Stimulated activated CD4-positive, alpha-beta T cell treated with anti-CD3 and anti-CD28 coated beads, Interleukin-4, amount 100 ng/mL, for 4 hours (primary cell): ENCODE data around the gene MIER1.
A peak's percentile ranks its signal among the peaks of the same experiment; 100 is the strongest.
"Not testable (repeated sequence)": the region's sequence is repeated elsewhere in the genome, so short reads cannot be mapped to it uniquely, and the experiment has no call there.

Source experiments
- DNase-seq, 2 experiments: peaks; one replicate each; pipeline ENCODE4 v3.0.0-alpha.2; 2020

Gene MIER1

GRCh38 chr1:66924756-66925557 is at the start of gene MIER1, which contains the start of gene DNAI4:
TSS of gene MIER1 (plus strand) at chr1:66924990. CDS start at chr1:66925029, 39 bp downstream.
TSS of gene DNAI4 (minus strand) at chr1:66924856. CDS start at chr1:66924831, 25 bp downstream.
- peak; percentile 95 to 96 for DNase-seq

- no peak for DNase-seq
Observed at GRCh38 chr1:66876664-66877063, 48.1 kb upstream of the MIER1 start.

- DNase-seq = no peak
Observed at GRCh38 chr1:66889030-66889429, 35.8 kb upstream of the MIER1 start.

- DNase-seq = no peak
Observed at GRCh38 chr1:66890621-66891020, 34.2 kb upstream of the MIER1 start.

GRCh38 chr1:66893712-66894111 is 31.1 kb upstream of the MIER1 start:
- DNase-seq = no peak

DNA sequence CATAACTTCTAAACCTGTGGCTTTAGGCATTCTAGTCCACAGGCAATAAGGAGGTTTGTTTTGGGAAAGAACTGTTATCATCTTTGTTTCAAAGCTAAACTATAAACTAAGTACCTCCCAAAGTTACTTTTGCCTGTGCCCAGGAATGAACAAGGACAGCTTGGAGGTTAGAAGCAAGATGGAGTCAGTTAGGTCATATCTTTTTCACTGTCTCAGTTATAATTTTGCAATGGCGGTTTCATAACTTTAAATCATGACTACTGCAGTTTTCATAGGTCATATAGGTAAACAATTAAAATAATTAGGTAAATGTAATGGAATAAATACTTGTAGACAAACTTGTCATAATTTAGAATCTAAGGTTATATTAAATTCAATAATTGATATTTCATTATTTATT is 9.6 kb upstream of the MIER1 start:
- not testable (repeated sequence) for DNase-seq

DNA sequence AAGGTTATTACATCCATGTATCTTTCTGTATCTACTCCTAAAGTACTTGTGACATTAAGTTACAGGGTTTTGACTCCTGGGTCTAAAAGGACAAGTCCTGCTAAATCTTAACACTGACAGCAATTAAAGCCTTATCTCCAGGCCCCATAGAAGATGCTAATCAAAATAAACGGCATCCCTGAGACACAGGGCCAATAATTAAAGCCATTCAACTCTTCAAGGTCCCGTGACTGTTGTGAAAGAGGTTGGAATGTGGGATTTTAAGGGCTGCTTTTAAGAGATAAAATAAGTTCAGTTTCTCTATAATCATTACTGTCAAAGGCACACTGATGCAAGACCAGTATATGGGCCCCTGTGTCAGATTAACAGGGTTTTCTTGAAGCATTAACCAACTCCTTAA is 8.5 kb upstream of the MIER1 start:
- DNase-seq = no peak

DNA sequence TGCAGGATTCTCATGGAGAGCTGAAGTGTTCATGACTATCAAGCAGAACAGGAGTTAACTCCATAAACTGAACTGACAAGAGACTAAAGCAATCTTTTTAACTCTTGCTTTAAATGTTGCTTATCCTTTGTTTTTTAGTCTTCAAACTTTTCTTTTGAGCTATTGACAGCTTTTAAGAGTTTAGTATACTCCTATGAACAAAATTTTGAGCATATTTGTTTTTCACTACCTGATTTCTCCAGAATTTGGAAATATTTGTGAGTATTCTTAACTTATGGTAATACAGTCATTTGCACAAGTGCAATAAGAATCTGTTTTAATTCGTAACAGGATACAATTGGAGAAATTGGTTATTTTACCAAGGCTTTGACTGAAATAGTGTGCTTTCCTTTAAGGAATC is 7.3 kb upstream of the MIER1 start:
- no peak for DNase-seq

DNA sequence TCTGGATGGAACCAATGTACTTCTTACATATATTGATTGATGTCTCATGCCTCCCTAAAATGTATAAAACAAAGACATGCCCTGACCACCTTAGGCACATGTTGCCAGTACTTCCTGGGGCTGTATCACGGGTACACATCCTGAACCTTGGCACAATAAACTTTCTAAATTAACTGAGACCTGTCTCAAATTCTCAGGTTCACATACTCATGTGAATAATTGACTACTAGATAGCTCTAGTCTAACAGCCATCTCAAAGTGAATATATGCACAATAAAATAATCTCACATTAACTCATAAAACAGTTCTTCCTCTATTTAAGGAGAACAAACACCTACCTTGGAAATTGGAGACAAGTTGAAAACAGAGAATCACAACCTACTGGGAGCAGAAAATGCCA is 5.7 kb upstream of the MIER1 start:
- no peak for DNase-seq

- no peak for DNase-seq
Observed at GRCh38 chr1:66919828-66920227, 5.0 kb upstream of the MIER1 start.

- DNase-seq = no peak
Observed at GRCh38 chr1:66920543-66920942, 4.2 kb upstream of the MIER1 start.

DNA sequence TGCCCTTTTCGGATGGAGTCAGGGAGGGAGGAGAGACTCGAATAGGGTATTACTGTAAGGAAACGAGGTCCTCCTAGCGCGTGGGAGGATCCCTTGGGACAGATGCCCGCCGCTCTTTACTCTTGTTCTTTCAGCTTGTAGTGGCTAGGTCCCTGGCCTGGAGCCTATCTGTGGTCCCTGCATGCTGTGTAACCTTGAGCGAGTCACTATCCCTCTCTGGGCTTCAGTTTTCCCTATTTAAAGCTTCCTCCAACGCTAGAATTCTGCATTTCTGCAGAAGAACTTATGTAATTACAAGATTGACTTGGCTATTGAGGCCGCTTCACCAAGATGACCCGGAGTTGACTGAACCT is 744 bp downstream of the MIER1 start:
- DNase-seq = no peak

DNA sequence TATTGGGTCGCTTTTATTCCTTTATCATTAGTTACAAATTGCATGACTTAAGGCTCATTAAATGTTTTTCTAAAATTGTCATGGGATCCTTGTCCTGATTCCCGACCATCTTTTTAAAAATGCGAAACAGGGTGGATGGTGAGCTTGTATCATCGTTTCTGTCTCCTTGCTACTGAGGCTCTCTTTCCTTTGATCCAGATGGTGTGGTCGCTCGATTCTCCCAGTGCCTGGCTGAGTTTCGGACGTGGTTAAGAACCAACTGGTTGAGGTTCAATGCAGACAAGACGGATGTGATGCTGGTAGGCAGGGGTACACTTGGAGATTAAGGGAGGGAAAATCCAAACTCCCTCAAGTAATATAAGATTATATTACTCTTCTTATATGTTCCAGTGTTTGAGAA is 1.2 kb downstream of the MIER1 start:
- DNase-seq = no peak

DNA sequence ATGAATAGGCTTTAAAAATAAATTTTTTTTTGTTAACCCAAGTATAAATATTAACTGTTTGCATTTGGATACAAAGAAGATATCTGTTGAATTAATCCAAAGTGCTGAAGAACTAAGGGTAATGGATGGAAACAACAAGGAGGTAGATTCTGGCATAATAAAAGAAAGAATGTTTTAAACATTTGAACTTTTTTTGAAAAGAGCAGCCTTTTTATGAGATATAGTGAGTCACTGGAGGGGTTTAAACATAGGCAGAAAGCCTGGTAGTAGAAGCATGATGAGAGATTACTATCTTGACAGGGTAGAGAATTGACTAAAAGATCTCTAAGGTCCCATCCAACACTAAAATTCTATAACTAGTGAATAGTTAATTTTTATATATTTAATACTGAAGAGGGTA is 2.7 kb downstream of the MIER1 start:
- no peak for DNase-seq

DNA sequence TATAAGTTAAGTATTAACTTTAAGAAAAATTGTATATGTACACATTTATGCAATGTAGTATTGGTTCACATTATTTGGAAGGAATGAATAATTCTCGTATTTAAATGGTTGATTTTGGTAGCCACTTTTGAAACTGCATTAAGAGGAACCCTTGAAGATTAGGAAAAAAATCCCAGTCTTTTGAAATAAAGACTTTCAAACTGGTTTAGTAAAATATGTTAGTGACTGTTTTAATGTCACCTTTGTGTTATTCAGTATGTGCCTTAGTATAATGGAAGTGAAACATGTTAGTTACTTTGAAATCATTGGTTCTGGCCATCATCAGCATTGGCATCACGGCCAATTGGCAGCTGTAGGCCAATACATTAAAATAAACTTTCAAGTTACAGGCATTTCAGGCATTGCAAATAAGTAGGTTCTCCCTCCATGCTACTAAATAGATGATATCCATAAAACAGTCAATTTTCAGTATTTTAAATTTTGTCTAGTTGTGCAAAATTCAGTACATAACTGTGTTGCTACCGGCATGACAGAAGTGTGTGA is 4.4 kb downstream of the MIER1 start:
- no peak for DNase-seq

DNA sequence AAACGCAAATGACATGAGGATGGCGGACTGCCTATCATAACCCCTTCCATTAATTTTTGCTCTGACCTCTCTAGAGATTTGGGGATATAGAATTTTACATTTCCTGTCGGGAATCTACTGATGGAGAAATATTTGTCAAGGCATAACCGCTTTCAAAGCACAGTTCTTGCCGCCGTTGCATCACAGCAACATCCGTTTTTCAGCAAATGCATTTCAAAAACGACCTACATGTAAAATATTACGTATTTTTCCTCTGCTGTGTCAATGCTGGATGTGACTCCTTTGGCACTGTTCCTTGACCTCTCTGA is 4.9 kb downstream of the MIER1 start:
- no peak for DNase-seq

DNA sequence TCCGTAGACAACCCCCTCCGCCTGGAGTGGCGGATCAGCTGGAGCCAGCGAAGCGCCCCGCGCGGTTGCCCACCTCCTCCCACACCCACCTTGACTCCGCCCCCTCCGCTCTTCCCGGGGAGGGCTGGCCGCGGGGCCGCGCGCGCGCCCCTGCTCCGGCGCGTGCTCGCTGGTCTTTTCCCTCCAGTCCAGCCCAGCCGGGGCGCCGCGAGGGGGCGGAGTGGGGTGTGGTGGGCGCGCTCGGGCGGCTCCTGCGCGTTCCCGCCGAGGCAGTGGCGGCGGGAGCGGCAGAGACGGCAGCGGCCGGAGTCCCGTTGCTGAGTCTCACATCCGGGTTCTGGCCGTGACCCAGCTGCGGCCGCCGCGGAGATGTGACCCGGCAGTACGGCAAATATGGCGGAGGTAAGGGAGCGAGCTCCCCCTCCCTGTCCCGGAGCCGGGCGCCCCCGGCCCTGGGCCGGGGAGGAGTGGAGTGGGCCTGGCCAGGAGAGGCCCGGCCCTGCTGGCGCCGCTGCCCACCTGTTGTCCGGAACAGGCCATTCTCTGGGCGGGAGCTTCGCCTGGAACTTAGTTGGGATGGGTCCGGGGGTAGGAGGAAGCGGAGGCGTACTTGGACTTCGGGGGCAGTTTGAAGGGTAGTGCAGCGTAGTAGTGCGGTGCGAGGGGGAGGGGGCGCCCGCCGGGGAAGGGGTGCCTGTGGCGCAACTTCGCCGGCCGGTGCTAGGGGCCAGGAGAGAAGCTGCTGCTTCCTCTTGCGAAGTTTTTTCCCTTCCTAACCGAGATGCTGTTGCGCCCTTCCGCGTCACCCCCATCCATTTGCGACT is 5.4 kb downstream of the MIER1 start:
- DNase-seq = peak; percentile 91 to 95

GRCh38 chr1:66930823-66931174 is 6.0 kb downstream of the MIER1 start:
- no peak for DNase-seq

- no peak for DNase-seq
Observed at GRCh38 chr1:66931590-66931989, 6.8 kb downstream of the MIER1 start.

DNA sequence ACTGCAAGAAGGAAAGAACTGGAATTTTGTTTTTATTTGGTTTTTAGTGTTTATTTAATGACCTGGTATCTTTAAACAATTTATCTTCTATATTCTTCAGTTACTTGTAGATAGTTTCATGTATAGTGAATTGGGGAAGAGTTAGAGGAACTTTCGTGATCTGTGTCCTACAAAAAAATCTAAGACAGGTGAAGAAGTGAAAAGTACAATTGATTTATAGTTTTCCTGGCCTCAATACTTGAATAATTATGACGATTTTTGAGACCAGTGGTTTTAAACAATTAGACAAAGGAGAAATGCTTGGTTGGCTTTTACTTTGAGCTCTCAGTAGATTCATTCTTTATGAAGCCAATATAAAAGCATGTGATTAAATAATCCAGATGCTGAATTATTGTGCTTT is 7.5 kb downstream of the MIER1 start:
- no peak for DNase-seq

DNA sequence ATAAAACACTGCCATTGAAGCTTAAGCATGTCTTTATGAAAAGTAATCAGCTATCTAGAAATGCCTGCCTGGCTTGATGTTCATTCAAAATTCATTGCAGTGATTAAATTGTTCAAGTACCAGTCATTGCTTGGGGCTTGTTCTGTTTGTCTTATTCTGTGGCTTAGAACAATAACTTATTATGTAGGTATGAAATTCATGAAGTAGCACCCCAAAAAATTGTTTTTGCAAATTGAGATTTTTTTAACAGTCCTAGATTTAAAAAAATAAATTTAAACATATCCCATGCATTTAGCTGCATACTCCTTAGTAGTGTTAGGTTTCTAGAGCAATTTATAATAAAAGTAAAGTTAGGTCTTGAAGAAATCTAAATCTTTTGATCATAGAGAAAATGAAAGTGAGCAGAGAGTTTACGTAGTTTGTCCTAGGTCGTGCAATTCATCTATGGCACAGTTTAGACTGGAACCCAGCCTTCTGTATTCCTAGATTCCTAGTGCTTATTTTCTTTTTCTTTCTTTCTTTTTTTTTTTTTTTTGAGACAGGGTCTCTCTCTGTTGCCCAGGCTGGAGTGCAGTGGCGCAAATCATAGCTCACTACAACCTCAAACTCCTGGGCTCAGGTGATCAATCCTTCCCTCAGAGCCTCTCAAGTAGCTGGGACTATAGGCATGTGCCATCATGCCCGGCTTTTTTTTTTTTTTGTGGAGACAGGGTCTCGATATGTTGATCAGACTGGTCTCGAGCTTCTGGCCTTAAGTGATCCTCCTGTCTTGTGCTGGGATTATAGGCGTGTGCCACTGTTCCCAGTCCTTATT is 9.3 kb downstream of the MIER1 start:
- no peak for DNase-seq

GRCh38 chr1:66937529-66938234 is 12.9 kb downstream of the MIER1 start:
- no peak for DNase-seq

GRCh38 chr1:66938613-66939012 is 13.8 kb downstream of the MIER1 start:
- no peak for DNase-seq
